ENCODE measurements around the gene KLHL22. TPM values are rescaled to one million over a fixed set of nuclear protein-coding genes. Genes with fewer than 3 reads are reported as not detected.

Gene KLHL22
- total RNA-seq, 2 experiments from 2014 or later, result 14.1 to 15.2 TPM

DNA sequence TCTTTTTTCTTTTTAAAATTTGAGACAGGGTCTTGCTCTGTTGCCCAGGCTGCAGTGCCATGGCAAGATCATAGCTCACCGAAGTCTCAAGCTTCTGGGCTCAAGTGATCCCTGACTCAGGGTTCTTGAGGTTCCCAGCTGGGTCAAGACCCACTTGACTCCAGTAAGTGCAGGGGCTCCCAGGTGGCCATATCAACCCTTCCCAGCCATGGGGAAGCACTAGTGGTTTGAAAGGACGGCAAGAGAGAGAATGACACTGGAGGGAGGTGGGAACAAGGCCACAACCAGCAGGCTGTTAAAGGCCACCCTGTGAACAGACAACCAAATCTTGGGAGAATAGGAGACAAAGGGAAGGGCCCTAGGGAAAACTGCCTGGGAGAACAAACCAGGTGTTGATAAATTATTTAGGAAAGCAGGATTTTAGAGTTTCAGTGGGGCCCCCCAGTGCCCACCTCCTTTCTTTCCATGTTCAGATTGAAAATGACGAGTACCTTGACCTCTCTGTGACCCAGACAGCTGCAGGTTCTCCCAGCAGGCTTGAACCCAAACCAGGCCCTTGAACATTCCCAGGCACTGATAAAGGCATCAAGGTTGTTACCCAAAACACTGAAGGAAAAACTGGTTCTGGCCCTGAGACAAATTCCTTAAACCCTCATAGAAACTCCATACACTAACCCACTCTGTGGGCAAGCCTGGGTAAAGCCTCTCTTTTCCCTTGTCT is 28.8 kb downstream of the KLHL22 start:
- DNase-seq (no peak), ATAC-seq (no peak)
- peaks cover 27% of the 10 kb centered on the region for H3K36me3 Mint-ChIP-seq (ENCODE audit: low read depth)
- ChIA-PET POLR2A (no interaction called here), CTCF (no interaction called here)
- H3K4me3 Mint-ChIP-seq, result no peak overlapping the region
- intact Hi-C loops (cut with DNase I, micrococcal nuclease), result no loop called here
- no peak overlapping the region for H3K27ac Mint-ChIP-seq
- peaks cover 58% of the 10 kb centered on the region for H3K4me1 Mint-ChIP-seq
- no peaks in the 10 kb centered on the region for H3K27me3 Mint-ChIP-seq
- no peaks in the 10 kb centered on the region for H3K9me3 Mint-ChIP-seq (ENCODE audit: low read depth)

DNA sequence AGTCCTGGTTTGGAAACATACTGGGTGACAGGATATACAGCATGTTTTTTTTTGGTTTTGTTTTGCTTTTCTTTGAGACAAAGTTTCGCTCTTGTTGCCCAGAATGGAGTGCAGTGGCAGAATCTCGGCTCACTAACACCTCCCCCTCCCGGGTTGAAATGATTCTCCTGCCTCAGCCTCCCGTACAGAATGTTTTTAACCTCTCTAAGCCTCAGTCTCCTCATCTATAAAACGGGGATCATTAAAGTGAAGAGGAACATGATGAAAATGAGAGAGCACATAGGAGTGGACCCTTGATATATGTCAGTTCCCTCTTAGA is 29.9 kb downstream of the KLHL22 start:
- peak; percentile 28 for ATAC-seq
- DNase-seq, result peak; percentile 26
- peaks cover 62% of the 10 kb centered on the region for H3K4me1 Mint-ChIP-seq
- H3K36me3 Mint-ChIP-seq (ENCODE audit: low read depth), result peaks cover 22% of the 10 kb centered on the region
- H3K27ac Mint-ChIP-seq, result peak overlapping the region; percentile 55
- intact Hi-C loops (cut with DNase I, micrococcal nuclease), result no loop called here
- H3K27me3 Mint-ChIP-seq, result no peaks in the 10 kb centered on the region
- H3K4me3 Mint-ChIP-seq, result no peak overlapping the region
- ChIA-PET POLR2A (no interaction called here), CTCF (no interaction called here)
- H3K9me3 Mint-ChIP-seq (ENCODE audit: low read depth), result no peaks in the 10 kb centered on the region

DNA sequence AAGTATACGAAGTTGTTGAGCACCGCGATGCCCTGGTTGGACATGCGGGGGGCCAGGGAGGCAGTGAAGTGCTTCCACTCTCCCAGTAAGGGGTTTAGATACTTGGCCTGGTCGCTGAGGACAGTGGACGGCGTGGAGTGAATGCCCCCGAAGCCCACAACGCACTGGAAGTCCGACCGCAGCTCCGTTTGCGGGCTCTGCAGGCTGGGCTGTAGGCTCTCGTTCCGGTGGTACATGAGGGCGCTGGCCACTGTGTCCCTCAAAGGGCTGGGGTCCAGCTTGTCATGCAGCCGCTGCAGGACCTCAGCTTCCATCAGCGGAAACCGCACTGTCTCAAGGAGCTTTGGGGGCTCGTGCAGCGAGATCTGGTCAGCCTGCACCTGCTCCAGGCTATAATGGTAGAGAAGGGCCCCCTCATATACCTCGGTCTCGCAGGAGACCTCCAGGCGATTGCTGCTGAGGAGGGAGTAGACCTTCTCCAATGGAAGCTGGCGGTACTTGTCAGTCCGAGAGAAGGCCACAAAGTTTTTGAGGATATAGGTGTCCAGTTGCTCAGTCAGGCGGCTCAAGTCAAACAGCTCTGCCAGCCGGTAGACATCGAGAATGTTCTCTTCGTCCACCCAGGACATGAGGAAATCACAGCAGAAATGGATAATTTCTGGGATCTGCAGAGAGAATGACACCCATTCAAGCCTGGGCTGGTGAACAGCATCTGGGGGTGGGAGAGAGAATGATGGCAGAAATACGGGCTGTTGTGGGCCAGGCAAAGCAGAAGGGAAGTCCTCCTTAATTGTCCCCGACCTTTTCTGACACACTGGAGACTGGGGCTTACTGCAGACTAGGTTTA is 30.5 kb downstream of the KLHL22 start:
- DNase-seq (no peak), ATAC-seq (no peak)
- Mint-ChIP-seq H3K36me3 (ENCODE audit: low read depth) (peaks cover 18% of the 10 kb centered on the region), H3K27me3 (no peaks in the 10 kb centered on the region), H3K9me3 (ENCODE audit: low read depth) (no peaks in the 10 kb centered on the region), H3K4me3 (no peak overlapping the region), H3K27ac (peak overlapping the region; percentile 94), H3K4me1 (peaks cover 62% of the 10 kb centered on the region)
- ChIA-PET CTCF (interaction anchor here (0.6 to 3.1 kb wide), 6 partner anchors 9 to 87 kb away, joined by 3 to 14 read pairs (median 5); partner anchors contain the start of gene MED15), POLR2A (interaction anchor here (0.7 kb wide), 1 partner anchor 29 kb away, joined by 4 read pairs; no protein-coding TSS in a partner anchor)
- intact Hi-C loops (cut with DNase I, micrococcal nuclease), result no loop called here

DNA sequence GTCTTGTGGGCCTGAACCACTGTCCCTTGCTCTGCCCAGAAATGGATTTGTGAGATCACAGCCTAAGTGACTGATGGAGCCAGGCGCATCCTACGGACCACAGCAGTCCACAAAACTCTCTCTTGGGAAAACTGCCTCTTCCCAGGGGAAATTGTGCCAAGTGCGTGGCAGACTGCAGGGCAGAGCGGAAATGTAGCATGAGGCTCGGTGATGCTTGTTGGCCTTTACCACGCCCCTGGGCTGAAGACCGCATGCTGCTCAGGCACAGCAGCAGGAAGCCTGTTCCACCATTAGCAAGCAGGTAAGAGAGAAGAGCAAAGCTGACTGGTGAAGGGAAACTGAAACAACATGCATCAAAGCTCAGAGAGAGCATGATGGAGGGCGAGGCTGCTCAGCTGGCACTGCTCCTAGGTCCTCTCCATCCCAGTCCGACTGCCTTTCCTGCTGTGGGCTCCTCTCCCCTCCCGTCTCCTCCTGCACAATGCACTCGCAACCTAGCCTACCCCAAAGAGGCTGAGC is 31.4 kb downstream of the KLHL22 start:
- intact Hi-C loops (cut with DNase I, micrococcal nuclease), result no loop called here
- peak overlapping the region; percentile 94 for H3K27ac Mint-ChIP-seq
- ATAC-seq (peak; percentile 88), DNase-seq (peak; percentile 78)
- no peaks in the 10 kb centered on the region for H3K9me3 Mint-ChIP-seq (ENCODE audit: low read depth)
- H3K4me1 Mint-ChIP-seq, result peaks cover 57% of the 10 kb centered on the region
- H3K4me3 Mint-ChIP-seq, result no peak overlapping the region
- ChIA-PET CTCF (interaction anchor here (0.6 to 3.1 kb wide), 8 partner anchors 8 to 86 kb away, joined by 3 to 14 read pairs (median 5); partner anchors contain the start of gene MED15), POLR2A (interaction anchor here (0.7 kb wide), 1 partner anchor 28 kb away, joined by 4 read pairs; no protein-coding TSS in a partner anchor)
- no peaks in the 10 kb centered on the region for H3K27me3 Mint-ChIP-seq
- H3K36me3 Mint-ChIP-seq (ENCODE audit: low read depth), result peaks cover 22% of the 10 kb centered on the region

DNA sequence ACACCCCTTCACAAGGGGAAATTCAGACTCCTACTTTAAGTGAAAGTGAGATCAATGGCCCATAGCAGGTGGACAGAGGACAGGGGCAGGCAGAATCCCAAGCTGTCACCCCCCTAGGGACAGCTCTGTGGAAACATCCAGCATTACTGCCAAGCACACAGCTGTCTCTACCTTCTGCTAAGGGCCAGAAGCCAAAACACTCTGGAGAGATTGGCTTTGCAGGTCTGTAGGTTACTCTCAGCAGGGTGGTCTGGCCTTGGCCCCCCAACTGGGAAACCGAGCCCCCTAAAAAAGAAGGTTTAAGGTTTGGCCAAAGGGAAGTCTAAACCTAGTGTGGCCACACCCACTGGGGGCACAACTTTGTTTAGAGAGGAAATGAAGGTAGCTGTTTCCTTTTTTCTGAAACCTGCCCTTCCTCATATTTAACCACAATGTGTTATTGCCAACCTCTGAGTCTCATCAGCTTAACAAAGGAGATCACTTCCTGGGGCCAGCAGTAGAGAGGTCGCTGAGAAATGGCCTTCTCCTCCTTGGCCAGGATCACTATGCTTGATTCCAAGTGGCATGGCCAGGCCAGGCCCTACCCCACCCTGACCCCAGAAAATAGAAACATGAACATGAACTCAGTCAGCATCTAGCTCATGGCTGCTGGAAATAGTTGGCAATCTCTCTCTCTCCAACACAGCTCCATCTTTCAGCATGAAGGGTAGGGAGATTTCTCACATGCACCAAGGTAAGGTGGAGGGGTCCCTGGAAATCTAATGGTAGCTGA is 32.1 kb downstream of the KLHL22 start:
- H3K9me3 Mint-ChIP-seq (ENCODE audit: low read depth), result no peaks in the 10 kb centered on the region
- ChIA-PET POLR2A (interaction anchor here (0.6 to 0.7 kb wide), 2 partner anchors 11 to 44 kb away, joined by 3 to 4 read pairs; no protein-coding TSS in a partner anchor), CTCF (interaction anchor here (0.7 to 3.1 kb wide), 9 partner anchors 9 to 226 kb away, joined by 3 to 14 read pairs (median 4); partner anchors contain the start of gene MED15)
- H3K27ac Mint-ChIP-seq, result peak overlapping the region; percentile 94
- H3K4me3 Mint-ChIP-seq, result no peak overlapping the region
- DNase-seq (no peak), ATAC-seq (peak; percentile 31)
- H3K27me3 Mint-ChIP-seq, result no peaks in the 10 kb centered on the region
- peaks cover 53% of the 10 kb centered on the region for H3K4me1 Mint-ChIP-seq
- peaks cover 19% of the 10 kb centered on the region for H3K36me3 Mint-ChIP-seq (ENCODE audit: low read depth)
- intact Hi-C loops (cut with DNase I, micrococcal nuclease), result no loop called here

DNA sequence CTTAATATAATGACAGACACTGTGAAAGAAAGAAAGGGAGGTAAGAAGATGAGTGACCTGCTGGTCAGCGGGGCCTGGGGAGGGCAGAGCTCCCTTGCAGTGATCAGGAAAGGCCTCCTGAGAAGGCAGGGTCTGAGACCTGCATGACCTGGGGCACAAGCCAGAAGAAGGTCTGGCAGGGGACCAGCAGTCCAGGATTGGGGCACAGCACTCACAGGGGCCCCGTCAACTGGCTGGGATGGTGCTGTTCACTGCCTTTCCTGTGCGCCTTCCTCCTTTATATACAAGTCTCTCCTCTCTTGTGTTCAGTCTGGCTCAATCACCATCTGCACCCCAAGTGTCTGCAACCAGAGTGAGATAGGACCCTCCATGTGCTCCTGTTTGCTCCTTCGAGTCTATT is 35.7 kb downstream of the KLHL22 start:
- DNase-seq, result no peak
- intact Hi-C loops (cut with DNase I, micrococcal nuclease), result loop anchor here (5.0 to 10.0 kb wide), 2 partner anchors 32 to 475 kb away; no protein-coding TSS in a partner anchor
- H3K27ac Mint-ChIP-seq, result no peak overlapping the region
- H3K9me3 Mint-ChIP-seq (ENCODE audit: low read depth), result no peaks in the 10 kb centered on the region
- no peak for ATAC-seq
- POLR2A ChIA-PET, result interaction anchor here (0.6 kb wide), 1 partner anchor 46 kb away, joined by 9 read pairs; no protein-coding TSS in a partner anchor
- CTCF ChIA-PET, result interaction anchor here (1.4 to 1.5 kb wide), 2 partner anchors 41 to 104 kb away, joined by 3 to 5 read pairs; no protein-coding TSS in a partner anchor
- H3K4me1 Mint-ChIP-seq, result peaks cover 47% of the 10 kb centered on the region
- H3K4me3 Mint-ChIP-seq, result no peak overlapping the region
- peaks cover 23% of the 10 kb centered on the region for H3K36me3 Mint-ChIP-seq (ENCODE audit: low read depth)
- H3K27me3 Mint-ChIP-seq, result no peaks in the 10 kb centered on the region

DNA sequence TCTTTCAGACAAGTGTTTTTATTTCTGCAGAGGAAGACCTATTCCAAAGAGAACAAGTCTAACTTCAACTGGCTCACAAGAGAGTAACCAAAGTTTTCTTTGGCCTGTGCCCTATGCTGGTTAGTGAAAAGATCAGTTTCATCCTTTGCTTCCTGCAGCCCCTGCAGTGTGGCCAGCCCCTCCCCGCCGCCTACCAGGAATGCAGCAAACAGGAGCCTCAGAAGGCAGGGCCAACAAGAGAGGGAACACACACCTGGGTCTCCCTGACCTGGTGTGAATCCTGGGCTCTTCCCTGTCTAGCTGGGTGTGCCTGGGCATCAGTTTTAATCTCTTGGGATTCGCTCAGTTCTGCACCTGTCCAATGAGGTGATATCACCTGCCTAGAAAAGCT is 36.4 kb downstream of the KLHL22 start:
- Mint-ChIP-seq H3K9me3 (ENCODE audit: low read depth) (no peaks in the 10 kb centered on the region), H3K36me3 (ENCODE audit: low read depth) (peaks cover 20% of the 10 kb centered on the region), H3K27me3 (no peaks in the 10 kb centered on the region), H3K4me1 (peaks cover 40% of the 10 kb centered on the region), H3K4me3 (no peak overlapping the region), H3K27ac (no peak overlapping the region)
- DNase-seq, result no peak
- intact Hi-C loops (cut with DNase I, micrococcal nuclease), result loop anchor here (5.0 to 10.0 kb wide), 2 partner anchors 33 to 474 kb away; no protein-coding TSS in a partner anchor
- ChIA-PET CTCF (no interaction called here), POLR2A (interaction anchor here (0.6 kb wide), 1 partner anchor 46 kb away, joined by 9 read pairs; no protein-coding TSS in a partner anchor)
- no peak for ATAC-seq

DNA sequence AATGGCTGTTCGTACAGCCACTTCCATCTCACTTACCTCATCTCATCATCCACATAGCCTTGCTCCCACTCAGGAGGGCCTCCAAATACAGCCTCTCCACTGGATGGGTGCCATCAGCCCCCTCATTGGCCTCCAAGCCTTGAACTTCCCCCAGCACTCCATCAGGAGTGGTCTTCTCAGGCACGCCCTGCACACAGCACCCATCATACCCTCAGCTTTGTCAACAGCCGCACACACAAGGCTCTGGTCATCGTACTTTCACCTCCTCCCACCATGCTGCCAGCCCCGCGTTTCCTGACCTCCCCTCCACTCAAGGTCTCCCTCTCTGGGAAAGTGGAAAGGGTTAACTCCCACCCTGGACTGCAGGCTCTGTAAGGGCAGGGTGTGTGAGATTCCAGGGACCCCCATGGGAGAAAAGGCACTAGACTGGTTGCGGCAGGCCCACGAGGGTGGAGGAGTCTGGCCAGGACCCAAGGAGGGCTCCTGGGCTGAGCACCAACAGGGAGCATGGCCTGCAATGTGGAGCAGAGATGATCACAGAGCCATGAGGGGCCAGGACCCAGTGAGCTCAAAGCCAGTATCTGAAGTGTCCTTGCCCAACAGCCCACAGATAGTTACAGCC is 37.0 kb downstream of the KLHL22 start:
- POLR2A ChIA-PET, result no interaction called here
- no peak overlapping the region for H3K4me3 Mint-ChIP-seq

DNA sequence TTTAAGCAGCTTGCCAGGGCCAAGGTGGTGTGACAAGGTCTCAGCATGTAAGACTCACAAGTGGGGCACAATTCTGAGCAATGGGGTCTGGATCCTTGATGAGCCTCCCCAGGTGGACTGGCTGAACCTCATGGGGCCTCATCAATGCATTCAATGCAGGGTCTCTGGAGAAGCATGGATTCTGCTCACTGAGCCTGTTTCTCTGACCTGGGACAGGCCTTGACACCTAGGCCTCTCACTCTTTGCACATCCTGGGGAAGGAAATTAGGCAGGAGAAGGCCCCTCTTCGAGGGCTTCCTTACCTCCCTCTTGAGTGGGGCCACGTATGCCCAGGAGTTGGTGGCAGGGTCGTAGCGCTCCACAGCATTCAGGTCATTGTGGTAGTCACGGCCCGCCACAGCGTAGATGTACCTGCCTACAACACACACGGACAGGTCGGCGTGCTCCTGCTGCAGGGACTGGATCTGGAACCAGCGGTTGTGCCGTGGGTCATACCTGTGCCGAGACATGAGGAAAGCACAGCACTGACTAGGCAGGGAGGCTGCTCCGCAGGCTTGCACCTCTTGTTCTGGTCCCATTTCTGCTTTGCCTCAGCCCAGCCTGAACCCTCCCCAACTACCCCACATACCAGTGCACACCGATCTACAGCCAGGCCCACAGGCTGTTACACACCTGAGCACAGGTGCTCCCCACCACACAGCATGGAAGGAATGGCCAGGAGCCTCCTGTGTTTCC is 37.9 kb downstream of the KLHL22 start:
- Mint-ChIP-seq H3K27me3 (no peaks in the 10 kb centered on the region), H3K4me3 (no peak overlapping the region), H3K9me3 (ENCODE audit: low read depth) (no peaks in the 10 kb centered on the region), H3K36me3 (ENCODE audit: low read depth) (peaks cover 13% of the 10 kb centered on the region), H3K4me1 (peaks cover 25% of the 10 kb centered on the region), H3K27ac (no peak overlapping the region)
- DNase-seq (no peak), ATAC-seq (no peak)
- ChIA-PET POLR2A (no interaction called here), CTCF (interaction anchor here (0.9 to 2.9 kb wide), 4 partner anchors 15 to 166 kb away, joined by 3 to 44 read pairs (median 4); no protein-coding TSS in a partner anchor)
- intact Hi-C loops (cut with DNase I, micrococcal nuclease), result loop anchor here (5.0 to 10.0 kb wide), 2 partner anchors 35 to 473 kb away; no protein-coding TSS in a partner anchor

More for the DNA sequence above, 37.0 kb downstream of the KLHL22 start:
- CTCF ChIA-PET, result no interaction called here
- Mint-ChIP-seq H3K36me3 (ENCODE audit: low read depth) (peaks cover 15% of the 10 kb centered on the region), H3K9me3 (ENCODE audit: low read depth) (no peaks in the 10 kb centered on the region), H3K4me1 (peaks cover 35% of the 10 kb centered on the region), H3K27ac (no peak overlapping the region), H3K27me3 (no peaks in the 10 kb centered on the region)
- intact Hi-C loops (cut with DNase I, micrococcal nuclease), result loop anchor here (5.0 to 10.0 kb wide), 2 partner anchors 34 to 474 kb away; no protein-coding TSS in a partner anchor
- DNase-seq, result no peak
- no peak for ATAC-seq

DNA sequence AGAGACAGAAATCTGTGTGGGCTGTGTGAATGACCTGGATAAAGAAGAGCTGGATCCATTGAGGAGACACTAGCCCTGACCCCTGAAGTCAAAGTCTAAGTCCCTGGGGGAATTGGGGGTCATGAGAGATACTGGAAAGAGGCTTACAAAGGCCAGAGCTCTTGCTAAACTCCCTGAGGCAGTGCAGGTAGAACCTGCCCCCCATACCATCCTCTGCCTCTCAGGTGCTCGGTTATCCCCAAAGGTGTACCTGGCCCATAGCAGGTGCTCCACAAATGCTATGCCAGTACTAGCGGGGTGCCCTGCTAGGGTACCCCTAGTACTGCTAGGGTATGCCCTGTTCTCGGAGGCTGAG is 38.9 kb downstream of the KLHL22 start:
- H3K9me3 Mint-ChIP-seq (ENCODE audit: low read depth), result no peaks in the 10 kb centered on the region
- H3K27ac Mint-ChIP-seq, result peak overlapping the region; percentile 59
- no peaks in the 10 kb centered on the region for H3K27me3 Mint-ChIP-seq
- intact Hi-C loops (cut with DNase I, micrococcal nuclease), result loop anchor here (1.0 to 10.0 kb wide), 6 partner anchors 25 to 472 kb away; no protein-coding TSS in a partner anchor
- H3K4me3 Mint-ChIP-seq, result no peak overlapping the region
- CTCF ChIA-PET, result interaction anchor here (0.5 to 2.9 kb wide), 25 partner anchors 8 to 321 kb away, joined by 3 to 44 read pairs (median 4); partner anchors contain the start of gene DGCR6L
- peaks cover 20% of the 10 kb centered on the region for H3K4me1 Mint-ChIP-seq
- H3K36me3 Mint-ChIP-seq (ENCODE audit: low read depth), result peaks cover 13% of the 10 kb centered on the region
- no peak for DNase-seq
- POLR2A ChIA-PET, result no interaction called here
- no peak for ATAC-seq
